HG03558 (cell line): Measurements from ENCODE around the gene TBXA2R.

Source experiments
- ATAC-seq: cut with Tn5 transposase; IDR thresholded peaks from one replicate; pipeline ENCODE4 v1.9.1; 2021; ENCODE audit warnings: moderate number of reproducible peaks; ENCODE audit not compliant: unreplicated experiment; ENCODE audit errors: extremely low read depth

TBXA2R gene

DNA sequence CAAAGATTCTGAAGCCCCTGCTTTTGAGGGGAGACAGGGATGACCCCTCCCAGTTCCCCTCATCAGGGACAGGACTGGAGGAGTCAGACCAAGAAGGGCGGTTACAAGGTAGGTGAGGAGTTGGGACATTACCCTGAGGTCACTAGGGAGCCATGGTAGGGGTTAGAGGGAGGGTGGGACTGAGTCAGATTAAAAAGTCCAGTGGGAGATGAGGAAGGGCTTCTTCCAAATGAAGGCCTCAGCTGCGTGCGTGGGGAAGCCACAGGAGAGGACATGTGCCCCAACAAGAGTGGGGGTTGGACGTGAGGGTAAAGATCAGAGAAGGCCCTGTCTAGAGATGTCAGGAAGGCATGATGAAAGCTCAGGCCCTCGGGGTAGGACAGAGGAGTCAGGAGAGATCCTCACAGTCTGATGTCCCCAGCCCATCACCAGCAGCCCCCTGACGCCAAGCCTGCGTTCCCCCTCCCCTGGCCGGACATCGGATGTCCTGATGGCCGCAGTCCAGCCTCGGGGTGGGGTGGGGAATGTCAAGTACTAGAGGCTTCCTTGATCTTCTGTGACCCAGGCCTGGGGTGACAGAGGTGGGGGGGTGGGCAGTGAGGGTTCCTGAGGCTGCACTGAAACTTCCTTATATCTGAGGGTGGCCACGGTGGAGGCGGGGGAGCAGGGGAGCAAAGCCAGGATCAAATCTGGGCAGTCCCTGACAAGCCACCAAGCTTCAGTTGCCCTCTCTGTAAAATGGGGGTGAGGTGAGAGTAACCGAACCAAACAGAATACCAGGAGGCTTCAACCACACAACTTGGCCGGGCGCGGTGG lies 42.8 kb downstream of the TBXA2R start:
- ATAC-seq = no peak

DNA sequence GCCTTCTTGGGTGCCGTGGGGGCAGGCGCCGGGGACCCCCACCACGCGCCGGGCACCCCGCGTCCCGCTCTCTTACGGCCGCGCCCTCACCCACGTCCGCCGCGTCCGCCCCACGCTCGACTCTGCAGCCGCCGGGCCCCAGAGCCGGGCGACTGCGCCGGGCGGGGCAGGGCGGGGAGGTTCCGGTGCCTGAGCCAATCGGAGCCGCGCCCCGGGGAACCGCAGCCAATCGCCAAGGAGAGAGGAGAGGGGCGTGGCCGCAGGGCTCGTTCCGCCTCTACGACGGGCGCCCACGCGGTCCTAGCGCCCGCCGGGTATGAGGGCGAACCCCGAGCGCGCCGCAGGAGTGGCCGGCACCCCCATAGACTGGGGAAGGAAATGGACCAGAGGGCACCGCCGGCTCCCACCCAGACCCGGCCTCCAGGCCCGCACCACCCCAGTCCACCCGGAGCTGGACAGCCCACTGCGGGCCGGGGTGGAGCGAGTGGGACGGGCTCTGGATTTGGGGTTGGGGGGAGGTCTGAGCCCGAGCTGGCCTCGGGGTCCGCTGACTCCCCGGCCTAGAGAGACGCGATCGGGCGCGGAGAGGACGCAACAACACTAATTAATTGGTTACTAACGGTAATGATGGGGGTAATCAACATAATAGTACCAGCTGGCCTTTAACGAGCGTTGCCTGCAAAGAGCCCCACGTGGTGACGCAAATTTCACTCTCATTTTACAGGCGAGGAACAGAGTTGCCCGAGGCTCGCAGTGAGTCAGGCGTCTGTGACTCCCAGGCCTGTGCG lies 49.0 kb downstream of the TBXA2R start, which contains the start of gene MFSD12:
MFSD12 (minus strand) TSS at position 126 of the 788 bp plus-strand sequence. CDS start 183 bp downstream, outside the sequence.
- peak; percentile 62 for ATAC-seq

DNA sequence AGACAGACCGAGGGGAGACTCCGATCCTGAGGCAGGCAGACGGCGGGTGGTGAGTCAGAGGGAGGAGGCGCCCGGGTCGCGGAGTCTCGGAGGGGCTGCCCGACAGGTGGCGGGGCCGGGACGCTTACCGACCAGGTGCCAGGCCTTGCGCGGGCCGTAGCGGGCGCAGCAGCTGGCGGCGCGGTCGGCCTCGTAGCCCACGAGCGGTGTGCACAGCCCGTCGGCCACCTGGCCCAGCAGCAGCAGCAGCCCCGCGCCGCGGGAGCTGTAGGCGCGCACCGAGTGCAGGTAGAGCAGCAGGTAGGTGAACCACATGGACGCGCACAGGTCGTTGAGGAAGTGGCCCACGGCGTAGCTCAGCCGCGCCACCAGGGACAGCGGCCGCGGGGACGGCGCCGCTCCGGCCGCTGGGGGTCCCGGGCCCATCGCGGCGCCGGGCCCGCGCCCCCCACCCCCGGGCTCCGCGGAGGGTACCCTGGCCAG lies 49.7 kb downstream of the TBXA2R start:
- ATAC-seq = no peak

DNA sequence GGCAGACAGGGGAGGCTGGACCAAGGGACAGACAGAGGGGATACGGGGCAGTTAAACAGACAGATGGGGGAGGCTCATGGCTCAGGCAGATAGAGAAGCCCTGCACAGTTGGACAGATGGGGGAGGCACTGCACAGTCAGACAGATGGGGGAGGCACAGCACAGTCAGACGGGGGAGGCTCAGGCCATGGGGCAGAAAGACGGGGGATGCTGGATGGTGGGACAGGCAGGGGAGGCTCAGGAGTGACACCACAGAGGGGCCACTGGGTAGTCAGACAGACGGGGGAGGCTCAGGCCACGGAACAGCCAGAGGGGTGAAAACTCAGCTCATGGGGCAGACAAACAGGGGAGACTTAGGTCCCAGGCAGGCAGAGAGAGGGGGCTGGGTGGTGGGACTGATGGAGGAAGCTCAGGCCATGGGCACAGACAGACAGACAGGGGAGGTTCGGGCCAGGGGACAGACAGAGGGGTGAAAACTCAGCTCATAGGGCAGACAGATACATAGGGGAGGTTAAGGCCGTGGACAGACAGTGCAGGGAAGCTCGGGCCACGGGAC lies 50.2 kb downstream of the TBXA2R start:
- ATAC-seq = no peak

DNA sequence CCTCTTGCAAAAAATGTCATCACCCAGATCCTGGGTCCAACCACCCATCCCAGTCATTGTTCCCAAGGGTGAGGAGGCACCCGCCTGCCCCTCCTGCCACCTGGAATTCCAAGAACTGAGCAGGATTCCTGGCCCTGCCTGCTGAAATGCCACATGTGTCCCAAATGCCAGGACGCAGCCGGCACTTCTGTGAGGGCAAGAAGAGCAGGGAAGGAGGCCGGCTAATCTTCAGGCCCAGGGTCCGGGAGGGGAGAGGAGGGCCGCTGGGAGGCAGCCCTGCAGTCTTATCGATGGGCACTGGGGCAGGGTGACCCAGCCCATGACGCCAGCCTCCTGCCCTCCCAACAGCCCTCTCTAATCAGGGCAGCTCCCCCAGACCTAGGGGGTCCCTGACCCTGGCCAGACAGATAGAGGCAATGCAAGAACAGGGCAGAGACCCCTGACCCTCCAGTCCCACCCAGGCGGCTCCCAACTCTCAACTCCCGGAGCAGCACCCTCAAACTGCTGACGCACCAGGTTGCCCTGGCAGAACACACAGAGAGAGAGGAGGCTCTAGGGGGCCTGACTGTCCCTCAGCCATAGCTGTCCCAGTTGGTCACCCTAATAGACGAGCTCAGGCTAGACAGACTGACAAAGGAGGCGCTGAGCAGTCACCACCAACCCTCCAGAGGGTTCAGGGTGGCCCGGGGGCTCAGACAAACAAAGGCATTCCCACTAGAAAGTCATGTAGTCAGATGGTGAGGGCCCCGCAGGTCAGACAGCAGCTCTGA lies 50.8 kb downstream of the TBXA2R start:
- ATAC-seq = no peak

DNA sequence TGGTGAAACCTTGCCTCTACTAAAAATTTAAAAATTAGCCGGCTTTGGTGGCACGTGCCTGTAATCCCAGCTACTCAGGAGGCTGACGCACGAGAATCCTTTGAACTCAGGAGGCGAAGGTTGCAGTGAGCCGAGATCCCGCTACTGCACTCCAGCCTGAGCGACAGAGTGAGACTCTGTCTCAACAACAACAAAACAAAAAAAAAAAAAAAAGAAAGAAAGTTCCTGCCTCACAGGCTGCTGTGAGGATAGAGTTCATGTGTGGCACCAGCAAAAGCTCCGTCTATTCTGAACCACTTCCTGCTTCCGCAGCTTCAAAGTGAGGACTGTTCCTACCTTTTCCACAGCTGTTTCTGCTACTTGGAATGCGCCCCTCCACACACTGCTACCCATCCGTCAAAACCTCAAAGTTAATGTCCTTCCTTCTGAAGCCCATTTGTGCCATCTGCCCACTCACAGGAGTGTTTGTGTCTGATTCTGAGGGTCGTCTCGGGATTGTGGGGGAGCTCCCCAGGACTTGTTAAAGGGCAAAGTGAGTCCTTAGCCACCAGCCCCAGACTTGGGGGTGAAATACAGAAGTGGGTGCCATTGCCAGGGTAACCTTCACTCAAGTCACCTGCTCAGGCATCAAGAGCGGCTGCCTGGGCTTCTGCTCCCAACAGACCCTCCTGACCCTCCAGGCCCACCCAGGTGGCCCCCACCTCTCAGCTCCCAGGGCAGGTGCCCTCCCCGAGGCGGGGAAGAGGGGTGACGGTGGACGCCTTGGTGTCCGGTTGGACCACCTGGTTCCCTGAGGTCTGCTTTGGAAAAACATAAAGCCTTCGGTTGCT lies 52.2 kb downstream of the TBXA2R start:
- no peak for ATAC-seq

DNA sequence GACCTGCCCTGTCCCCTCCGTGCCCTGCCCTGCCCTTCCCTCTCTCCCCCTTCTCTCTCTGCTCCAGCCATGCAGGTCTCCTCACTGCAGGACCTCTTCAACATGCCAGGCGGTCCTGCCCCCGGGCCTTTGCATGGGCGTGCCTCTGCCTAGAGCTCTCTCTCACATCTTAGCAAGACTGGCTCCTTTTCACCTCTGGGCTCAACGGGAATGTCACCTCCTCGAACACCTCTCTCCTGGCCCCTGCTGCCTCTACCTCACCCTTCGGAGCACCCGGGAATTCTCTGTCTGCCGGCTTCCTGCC lies 54.9 kb downstream of the TBXA2R start:
- no peak for ATAC-seq

DNA sequence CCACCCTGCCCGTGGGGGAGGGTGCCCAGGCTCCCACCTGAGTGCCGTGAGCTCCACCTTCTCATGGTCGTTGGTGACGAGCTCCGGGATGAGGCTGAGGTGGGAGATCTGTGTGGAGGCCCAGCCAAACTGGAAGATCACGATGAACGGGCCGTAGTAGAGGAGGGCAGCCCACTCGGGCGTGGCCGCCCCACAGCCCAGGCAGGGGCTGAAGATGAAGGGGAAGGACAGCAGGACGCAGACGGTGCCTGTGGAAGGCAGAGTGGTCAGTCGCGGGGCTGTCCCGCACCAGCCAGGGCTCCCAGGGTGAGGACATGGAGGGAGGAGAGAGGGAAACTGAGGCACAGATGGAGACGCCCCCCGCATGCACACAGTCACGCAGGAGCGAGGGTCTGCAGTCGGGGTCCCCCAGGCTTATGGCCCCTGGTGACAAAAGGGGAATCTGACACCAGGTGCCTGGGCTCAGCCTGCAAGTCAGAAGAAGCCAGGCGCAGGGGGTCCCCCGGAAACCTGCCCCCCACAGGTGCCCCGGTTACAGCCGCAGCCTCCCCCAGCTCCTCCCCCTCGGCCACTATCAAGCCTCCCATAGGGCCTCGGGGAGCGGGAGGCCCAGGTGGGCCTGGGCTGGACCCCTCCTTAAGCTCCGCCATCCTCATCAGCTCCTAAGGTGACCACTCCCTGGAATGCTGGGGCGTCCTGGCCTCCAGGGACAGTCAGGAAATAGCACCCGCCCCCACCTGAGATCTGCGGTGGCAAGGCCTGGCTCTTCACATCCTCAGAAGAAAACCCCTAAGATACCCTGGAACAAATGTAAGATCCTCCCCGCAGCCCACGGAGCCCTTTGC lies 55.5 kb downstream of the TBXA2R start:
- no peak for ATAC-seq

DNA sequence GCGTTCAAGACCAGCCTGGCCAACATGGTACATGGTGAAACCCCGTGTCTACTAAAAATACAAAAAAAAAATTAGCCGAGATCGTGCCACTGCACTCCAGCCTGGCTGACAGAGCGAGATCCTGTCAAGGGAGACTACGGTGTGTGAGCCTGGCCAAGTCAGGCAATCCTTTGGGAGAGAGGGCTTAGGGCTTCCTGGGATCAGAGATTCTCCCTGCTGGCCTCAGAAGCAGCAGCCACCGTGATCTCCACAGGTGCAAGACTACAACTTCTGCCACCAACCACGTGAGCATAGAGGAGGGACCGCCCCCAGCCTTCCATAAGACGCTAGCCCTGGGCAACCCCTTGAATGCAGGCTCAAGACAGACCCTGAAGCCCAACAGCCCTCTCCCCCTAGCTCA lies 56.9 kb downstream of the TBXA2R start:
- ATAC-seq = no peak

DNA sequence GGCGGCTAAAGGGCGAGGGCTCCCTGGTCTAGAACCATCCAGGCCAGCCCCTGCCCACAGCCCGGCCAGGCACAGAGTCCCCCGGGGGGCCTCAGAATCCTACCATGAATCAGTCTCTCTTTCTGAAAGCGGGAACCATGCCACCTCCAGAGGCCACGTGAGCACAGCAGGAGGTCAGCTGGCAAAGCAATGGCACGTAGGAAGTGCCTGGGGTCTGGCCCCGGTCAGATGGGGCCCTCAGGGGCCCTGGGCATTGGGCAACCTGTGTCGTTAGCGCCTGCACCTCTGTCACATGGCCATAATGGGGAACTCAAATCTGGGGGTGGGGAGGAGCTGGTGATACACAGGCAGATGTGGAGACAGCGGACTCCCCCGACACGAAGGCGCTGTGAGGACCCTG lies 58.1 kb downstream of the TBXA2R start:
- ATAC-seq = no peak

DNA sequence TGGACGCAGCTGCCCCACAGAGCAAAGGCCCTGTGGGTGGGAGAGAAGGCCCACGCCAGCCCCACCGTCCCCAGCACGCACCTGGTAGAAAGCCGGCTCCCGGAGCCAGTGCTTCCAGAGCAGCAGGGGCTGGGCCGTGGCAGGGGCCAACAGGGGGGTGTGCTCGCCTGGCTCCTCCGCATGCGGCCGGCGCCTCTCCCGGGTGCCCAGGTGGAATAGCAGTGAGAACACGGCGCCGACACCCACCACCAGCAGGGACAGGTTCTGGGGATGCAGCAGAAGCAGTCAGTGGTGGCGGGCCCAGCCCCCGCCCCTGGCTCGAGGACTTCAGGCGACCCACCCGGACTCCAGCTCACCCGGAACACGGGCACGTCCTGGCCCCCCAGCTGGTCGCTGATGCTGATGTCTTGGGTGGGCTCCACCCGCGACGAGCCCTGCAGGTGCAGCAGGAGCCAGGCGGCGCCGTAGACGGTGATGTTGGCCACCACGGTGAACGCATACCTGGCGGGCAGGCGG lies 58.9 kb downstream of the TBXA2R start:
- ATAC-seq = no peak

DNA sequence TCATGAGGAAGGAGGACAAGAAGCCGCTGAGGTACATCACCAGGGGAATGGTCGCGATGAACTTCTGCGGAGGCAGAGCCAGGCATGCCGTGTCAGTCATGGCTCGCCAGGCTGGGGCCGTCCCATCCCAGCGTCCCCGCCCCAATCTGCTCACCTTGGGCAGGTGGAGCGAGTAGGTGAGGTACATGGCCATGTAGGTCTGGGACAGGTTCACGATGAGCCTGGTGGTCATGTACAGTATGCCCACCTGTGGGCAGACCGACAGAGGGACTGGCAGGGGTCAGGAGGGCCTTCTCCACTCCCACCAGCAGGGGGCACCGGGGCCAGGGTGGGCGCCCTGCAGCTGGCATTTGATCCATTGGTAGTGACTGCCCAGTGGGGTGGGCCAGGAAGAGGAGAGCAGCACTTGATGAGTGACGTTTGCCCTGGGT lies 59.4 kb downstream of the TBXA2R start:
- no peak for ATAC-seq

DNA sequence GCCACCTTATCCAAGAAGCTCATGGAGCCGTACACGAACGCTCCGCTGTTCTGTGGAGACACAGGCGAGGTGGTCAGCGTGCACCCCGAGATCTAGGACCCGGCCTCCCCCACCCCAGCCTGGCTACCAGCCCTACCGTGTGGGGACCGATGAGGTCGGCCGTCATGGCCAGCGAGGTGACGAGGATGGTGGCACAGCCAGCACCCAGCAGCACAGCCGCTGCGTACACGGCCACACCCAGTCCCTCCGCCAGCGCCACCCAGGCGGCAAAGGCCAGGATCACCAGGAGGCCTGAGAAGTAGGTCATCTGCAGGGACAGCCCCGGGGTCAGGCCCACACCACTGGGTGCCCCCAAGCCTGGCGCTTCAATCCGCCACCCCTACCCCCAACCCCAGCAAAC lies 60.6 kb downstream of the TBXA2R start:
- no peak for ATAC-seq

DNA sequence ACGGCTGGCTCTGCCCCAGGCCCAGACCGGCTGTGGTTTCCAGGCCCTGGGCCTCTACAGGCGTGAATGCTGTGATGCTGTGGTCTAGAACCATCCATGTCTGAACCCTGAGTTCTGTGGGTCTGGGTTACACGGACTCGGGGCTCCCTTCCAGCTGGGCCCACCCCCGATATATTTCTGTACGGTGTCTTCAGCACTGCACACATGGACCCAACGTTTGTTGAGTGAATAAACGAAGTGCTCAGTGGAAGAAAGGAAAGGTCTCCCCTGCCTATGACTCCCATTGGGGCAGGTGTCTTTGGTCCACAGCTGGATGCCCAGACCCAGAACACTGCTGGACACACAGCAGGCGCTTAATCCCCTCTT lies 61.0 kb downstream of the TBXA2R start:
- no peak for ATAC-seq

DNA sequence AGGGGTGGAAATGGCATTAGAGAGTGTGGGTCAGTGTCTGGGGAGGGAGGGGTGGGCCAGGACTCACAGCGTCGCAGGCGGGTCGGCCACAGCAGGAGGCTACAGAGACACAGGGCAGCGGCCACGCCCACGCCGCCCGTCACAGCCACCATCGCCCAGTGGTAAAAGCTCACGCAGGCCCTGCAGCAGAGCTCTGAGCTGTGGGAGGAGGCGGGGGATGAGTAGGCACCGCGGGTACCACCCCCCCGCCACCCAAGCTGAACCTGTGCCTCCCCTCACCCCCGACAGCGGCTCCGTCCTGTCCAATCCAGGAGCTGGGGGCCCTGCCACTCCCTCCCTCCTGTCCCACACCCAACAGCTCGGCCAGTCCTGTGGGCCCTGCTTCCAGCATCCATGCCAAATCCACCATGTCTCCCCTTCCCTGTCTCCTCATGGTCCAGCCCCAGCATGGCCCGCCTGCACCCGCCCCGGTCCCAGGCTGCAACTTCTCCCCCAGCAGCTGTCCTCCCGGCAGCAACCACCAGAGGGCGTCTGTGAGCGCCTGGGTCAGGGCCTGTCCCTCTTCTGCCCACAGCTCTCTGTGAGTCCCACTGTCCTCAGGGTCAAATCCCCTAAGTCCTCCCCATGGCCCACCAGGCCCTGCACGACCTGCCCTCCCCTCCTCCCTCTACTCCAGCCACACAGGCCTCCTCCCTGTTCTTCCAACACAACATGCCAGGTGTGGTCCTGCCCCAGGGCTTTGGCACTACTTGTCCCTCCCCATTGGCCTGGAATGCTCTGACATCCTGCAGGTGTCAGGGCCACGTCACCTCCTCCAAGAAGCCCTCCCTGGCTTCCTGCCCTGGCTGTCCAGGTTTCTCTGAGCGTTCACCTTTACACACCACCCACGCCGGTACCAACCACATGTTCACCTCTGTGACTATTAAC lies 61.7 kb downstream of the TBXA2R start:
- ATAC-seq = no peak
